GM23338 (cell line): ENCODE measurements around the gene NEMP2. TPM values are rescaled to one million over a fixed set of nuclear protein-coding genes. Genes with fewer than 3 reads are reported as not detected.

Experiments
- ATAC-seq: fragments of 200-7000 bp; cut with Tn5 transposase; 3 replicates; pipeline ENCODE4 v1.9.1; 2020
- DNase-seq: peaks from one replicate; pipeline ENCODE4 v3.0.0-alpha.2; 2015; ENCODE audit warnings: low spot score
- H2AFZ ChIP-seq: fragments of 200-600 bp; sonication (generic); 2 replicates; pipeline ENCODE4 v1.8.0; 2016; ENCODE audit warnings: antibody characterized with exemption, mild to moderate bottlenecking, moderate library complexity
- H3F3A ChIP-seq: fragments of 200-600 bp; sonication (generic); replicated peaks from 2 replicates; pipeline ENCODE4 v1.8.0; 2017; ENCODE audit warnings: antibody characterized with exemption, mixed run types, low read depth
- H3K27ac ChIP-seq: fragments of 200-600 bp; sonication (generic); 2 replicates; pipeline ENCODE4 v1.6.1; 2016; ENCODE audit warnings: low read depth
- H3K27me3 ChIP-seq: fragments of 200-600 bp; sonication (generic); 2 replicates; pipeline ENCODE4 v1.8.0; 2016; ENCODE audit warnings: mild to moderate bottlenecking, mixed run types, moderate library complexity; ENCODE audit not compliant: insufficient read depth
- H3K36me3 ChIP-seq: fragments of 200-600 bp; sonication (generic); 2 replicates; pipeline ENCODE4 v1.8.0; 2016; ENCODE audit warnings: mild to moderate bottlenecking; ENCODE audit not compliant: insufficient read depth
- H3K4me1 ChIP-seq: fragments of 200-600 bp; sonication (generic); 2 replicates; pipeline ENCODE4 v1.8.0; 2016; ENCODE audit warnings: mild to moderate bottlenecking, moderate library complexity; ENCODE audit not compliant: insufficient read depth
- H3K4me2 ChIP-seq: fragments of 200-600 bp; sonication (generic); 2 replicates; pipeline ENCODE4 v1.7.1; 2017; ENCODE audit warnings: mixed run types
- H3K4me3 ChIP-seq: fragments of 200-600 bp; sonication (generic); 2 replicates; pipeline ENCODE4 v1.6.1; 2016; ENCODE audit warnings: mixed run types
- H3K79me2 ChIP-seq: fragments of 200-600 bp; sonication (generic); replicated peaks from 2 replicates; pipeline ENCODE4 v1.8.0; 2017; ENCODE audit warnings: mild to moderate bottlenecking; ENCODE audit not compliant: insufficient read depth
- H3K9me2 ChIP-seq: fragments of 200-600 bp; sonication (generic); 2 replicates; pipeline ENCODE4 v1.8.0; 2017; ENCODE audit not compliant: insufficient read depth
- H4K20me1 ChIP-seq: fragments of 200-600 bp; sonication (generic); replicated peaks from 2 replicates; pipeline ENCODE4 v1.8.0; 2017; ENCODE audit warnings: mild to moderate bottlenecking; ENCODE audit not compliant: insufficient read depth
- H3K27ac Mint-ChIP-seq: 2 replicates; pipeline ENCODE4 v1.8.0; 2020; ENCODE audit warnings: inconsistent platforms, mild to moderate bottlenecking, moderate library complexity, mixed read lengths
- H3K27me3 Mint-ChIP-seq: 3 replicates; pipeline ENCODE4 v1.8.0; 2022; ENCODE audit warnings: low read depth, mild to moderate bottlenecking, moderate library complexity, mixed read lengths, inconsistent platforms; ENCODE audit not compliant: insufficient read depth, poor library complexity
- H3K36me3 Mint-ChIP-seq: 3 replicates; pipeline ENCODE4 v1.8.0; 2021; ENCODE audit warnings: low read depth, mild to moderate bottlenecking, inconsistent platforms, moderate library complexity, mixed read lengths
- H3K4me1 Mint-ChIP-seq: 3 replicates; pipeline ENCODE4 v1.8.0; 2020; ENCODE audit warnings: mild to moderate bottlenecking, inconsistent platforms, mixed read lengths
- H3K4me3 Mint-ChIP-seq: 3 replicates; pipeline ENCODE4 v1.8.0; 2021; ENCODE audit warnings: moderate library complexity, mild to moderate bottlenecking, inconsistent platforms, mixed read lengths
- H3K9me3 Mint-ChIP-seq: 3 replicates; pipeline ENCODE4 v1.8.0; 2020; ENCODE audit warnings: moderate library complexity, mild to moderate bottlenecking, inconsistent platforms, mixed read lengths
- CREB1 ChIP-seq: fragments of 250-450 bp; sonication (Bioruptor Pico); IDR thresholded peaks from 2 replicates; pipeline ENCODE4 v1.5.0; 2020; ENCODE audit warnings: low read depth, mild to moderate bottlenecking, moderate library complexity
- EZH2 ChIP-seq: fragments of 200-600 bp; sonication (generic); IDR thresholded peaks from one replicate; pipeline ENCODE4 v1.8.0; 2017; ENCODE audit warnings: antibody characterized with exemption, mild to moderate bottlenecking, low read depth; ENCODE audit not compliant: unreplicated experiment
- EZH2phosphoT487 ChIP-seq: fragments of 200-600 bp; sonication (generic); IDR thresholded peaks from one replicate; pipeline ENCODE4 v1.8.1; 2018; ENCODE audit warnings: antibody characterized with exemption; ENCODE audit not compliant: unreplicated experiment
- JUNB ChIP-seq: IDR thresholded peaks from one replicate; pipeline ENCODE4 v1.6.1; 2016; ENCODE audit warnings: antibody characterized with exemption; ENCODE audit not compliant: unreplicated experiment
- NANOG ChIP-seq: IDR thresholded peaks from 2 replicates; pipeline ENCODE4 v1.6.1; 2016; ENCODE audit warnings: antibody characterized with exemption, borderline replicate concordance
- POLR2AphosphoS5 ChIP-seq: IDR thresholded peaks from 2 replicates; pipeline ENCODE4 v1.6.1; 2016; ENCODE audit warnings: antibody characterized with exemption, low read depth
- STAT1 ChIP-seq: IDR thresholded peaks from one replicate; pipeline ENCODE4 v1.6.1; 2016; ENCODE audit warnings: antibody characterized with exemption; ENCODE audit not compliant: unreplicated experiment
- ZNF114 ChIP-seq: fragments of 250-450 bp; sonication (Bioruptor Pico); IDR thresholded peaks from 2 replicates; pipeline ENCODE4 v1.5.0; 2020; ENCODE audit warnings: mild to moderate bottlenecking, moderate library complexity
- ZNF331 ChIP-seq: fragments of 250-450 bp; sonication (Bioruptor Pico); IDR thresholded peaks from 2 replicates; pipeline ENCODE4 v1.5.0; 2020; ENCODE audit warnings: low read depth, mild to moderate bottlenecking, moderate library complexity
- polyA plus RNA-seq: library from polyadenylated mRNA; unstranded; fragments of >200 nt; fragmentation: Nextera tagmentation; extraction: Ambion mirVana; gene quantifications from 2 replicates; pipeline ENCODE4 v1.2.1, GENCODE V29; 2016
- total RNA-seq: library from RNA; depleted of rRNA; stranded (reverse); fragments of >200 nt; shearing (Covaris generic); gene quantifications from 2 replicates; pipeline ENCODE4 v1.2.3, GENCODE V29; 2014
- TF ChIP-seq, protein P1 (sequence below): IDR thresholded peaks from 2 replicates; pipeline ENCODE4 v1.6.1; 2016; ENCODE audit warnings: antibody characterized with exemption
- TF ChIP-seq, protein P2 (sequence below), 2 experiments: fragments of 200-600 bp in 1 of 2; sonication (generic) in 1 of 2; conservative IDR thresholded peaks; 2 replicates each; pipeline versions ENCODE4 v1.5.1 to v1.6.1; 2016 to 2017; ENCODE audit warnings: antibody characterized with exemption in 2 of 2, low read depth in 2 of 2, mild to moderate bottlenecking in 2 of 2, moderate library complexity in 1 of 2
- TF ChIP-seq, protein P3 (sequence below): fragments of 250-450 bp; sonication (Bioruptor Pico); IDR thresholded peaks from 2 replicates; pipeline ENCODE4 v1.5.0; 2020; ENCODE audit warnings: mild to moderate bottlenecking, moderate library complexity
- TF ChIP-seq, protein P4 (sequence below): IDR thresholded peaks from one replicate; pipeline ENCODE4 v1.6.1; 2018; ENCODE audit warnings: antibody characterized with exemption; ENCODE audit not compliant: unreplicated experiment

The NEMP2 gene
- total and polyA plus RNA-seq, 2 experiments from 2014 or later, result 1.2 to 4.0 TPM

DNA sequence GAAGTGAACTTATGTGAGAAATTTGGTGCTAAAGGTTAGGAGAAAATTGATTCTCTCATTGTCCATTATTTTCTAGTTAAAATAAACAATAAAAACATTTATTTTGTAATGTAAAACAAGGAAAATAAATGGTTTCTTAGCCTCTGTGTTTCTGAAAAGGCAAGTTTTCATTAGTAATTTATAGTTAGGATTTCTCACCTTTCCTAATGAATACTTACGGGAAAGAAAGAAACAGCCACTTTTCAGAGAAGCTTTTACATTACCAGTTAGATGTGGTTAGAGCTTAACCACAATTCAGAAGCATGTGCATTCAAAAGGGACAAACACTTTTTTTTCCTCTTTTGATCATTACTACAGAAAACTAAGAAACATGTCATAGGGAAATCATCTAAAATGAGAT lies 18.8 kb downstream of the NEMP2 start:
- DNase-seq (no peak), ATAC-seq (no peak)
- Histone ChIP-seq H3K27ac (no peak overlapping the region), H3F3A (no peaks in the 10 kb centered on the region), H3K4me2 (no peak overlapping the region), H3K4me3 (no peak overlapping the region), H3K9me2 (no peaks in the 10 kb centered on the region), H3K79me2 (no peaks in the 10 kb centered on the region), H2AFZ (no peak overlapping the region), H3K27me3 (no peaks in the 10 kb centered on the region), H4K20me1 (no peaks in the 10 kb centered on the region), H3K4me1 (no peaks in the 10 kb centered on the region), H3K36me3 (no peaks in the 10 kb centered on the region)
- Mint-ChIP-seq H3K27me3 (no peaks in the 10 kb centered on the region), H3K27ac (no peak overlapping the region), H3K36me3 (no peaks in the 10 kb centered on the region), H3K4me3 (no peak overlapping the region), H3K4me1 (no peaks in the 10 kb centered on the region), H3K9me3 (no peaks in the 10 kb centered on the region)
- TF ChIP-seq, protein P1, sequence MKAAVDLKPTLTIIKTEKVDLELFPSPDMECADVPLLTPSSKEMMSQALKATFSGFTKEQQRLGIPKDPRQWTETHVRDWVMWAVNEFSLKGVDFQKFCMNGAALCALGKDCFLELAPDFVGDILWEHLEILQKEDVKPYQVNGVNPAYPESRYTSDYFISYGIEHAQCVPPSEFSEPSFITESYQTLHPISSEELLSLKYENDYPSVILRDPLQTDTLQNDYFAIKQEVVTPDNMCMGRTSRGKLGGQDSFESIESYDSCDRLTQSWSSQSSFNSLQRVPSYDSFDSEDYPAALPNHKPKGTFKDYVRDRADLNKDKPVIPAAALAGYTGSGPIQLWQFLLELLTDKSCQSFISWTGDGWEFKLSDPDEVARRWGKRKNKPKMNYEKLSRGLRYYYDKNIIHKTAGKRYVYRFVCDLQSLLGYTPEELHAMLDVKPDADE, result no peak
- no peak for TF ChIP-seq STAT1
- TF ChIP-seq, protein P2, sequence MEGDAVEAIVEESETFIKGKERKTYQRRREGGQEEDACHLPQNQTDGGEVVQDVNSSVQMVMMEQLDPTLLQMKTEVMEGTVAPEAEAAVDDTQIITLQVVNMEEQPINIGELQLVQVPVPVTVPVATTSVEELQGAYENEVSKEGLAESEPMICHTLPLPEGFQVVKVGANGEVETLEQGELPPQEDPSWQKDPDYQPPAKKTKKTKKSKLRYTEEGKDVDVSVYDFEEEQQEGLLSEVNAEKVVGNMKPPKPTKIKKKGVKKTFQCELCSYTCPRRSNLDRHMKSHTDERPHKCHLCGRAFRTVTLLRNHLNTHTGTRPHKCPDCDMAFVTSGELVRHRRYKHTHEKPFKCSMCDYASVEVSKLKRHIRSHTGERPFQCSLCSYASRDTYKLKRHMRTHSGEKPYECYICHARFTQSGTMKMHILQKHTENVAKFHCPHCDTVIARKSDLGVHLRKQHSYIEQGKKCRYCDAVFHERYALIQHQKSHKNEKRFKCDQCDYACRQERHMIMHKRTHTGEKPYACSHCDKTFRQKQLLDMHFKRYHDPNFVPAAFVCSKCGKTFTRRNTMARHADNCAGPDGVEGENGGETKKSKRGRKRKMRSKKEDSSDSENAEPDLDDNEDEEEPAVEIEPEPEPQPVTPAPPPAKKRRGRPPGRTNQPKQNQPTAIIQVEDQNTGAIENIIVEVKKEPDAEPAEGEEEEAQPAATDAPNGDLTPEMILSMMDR (conservative IDR thresholded peaks at IDR 0.05; ENCODE audit: low read depth in 2 of 2), result no peak
- no peak for TF ChIP-seq NANOG
- no peak for TF ChIP-seq EZH2
- no peak for TF ChIP-seq CREB1 (CRISPR knock-in tag)
- TF ChIP-seq, protein P3, sequence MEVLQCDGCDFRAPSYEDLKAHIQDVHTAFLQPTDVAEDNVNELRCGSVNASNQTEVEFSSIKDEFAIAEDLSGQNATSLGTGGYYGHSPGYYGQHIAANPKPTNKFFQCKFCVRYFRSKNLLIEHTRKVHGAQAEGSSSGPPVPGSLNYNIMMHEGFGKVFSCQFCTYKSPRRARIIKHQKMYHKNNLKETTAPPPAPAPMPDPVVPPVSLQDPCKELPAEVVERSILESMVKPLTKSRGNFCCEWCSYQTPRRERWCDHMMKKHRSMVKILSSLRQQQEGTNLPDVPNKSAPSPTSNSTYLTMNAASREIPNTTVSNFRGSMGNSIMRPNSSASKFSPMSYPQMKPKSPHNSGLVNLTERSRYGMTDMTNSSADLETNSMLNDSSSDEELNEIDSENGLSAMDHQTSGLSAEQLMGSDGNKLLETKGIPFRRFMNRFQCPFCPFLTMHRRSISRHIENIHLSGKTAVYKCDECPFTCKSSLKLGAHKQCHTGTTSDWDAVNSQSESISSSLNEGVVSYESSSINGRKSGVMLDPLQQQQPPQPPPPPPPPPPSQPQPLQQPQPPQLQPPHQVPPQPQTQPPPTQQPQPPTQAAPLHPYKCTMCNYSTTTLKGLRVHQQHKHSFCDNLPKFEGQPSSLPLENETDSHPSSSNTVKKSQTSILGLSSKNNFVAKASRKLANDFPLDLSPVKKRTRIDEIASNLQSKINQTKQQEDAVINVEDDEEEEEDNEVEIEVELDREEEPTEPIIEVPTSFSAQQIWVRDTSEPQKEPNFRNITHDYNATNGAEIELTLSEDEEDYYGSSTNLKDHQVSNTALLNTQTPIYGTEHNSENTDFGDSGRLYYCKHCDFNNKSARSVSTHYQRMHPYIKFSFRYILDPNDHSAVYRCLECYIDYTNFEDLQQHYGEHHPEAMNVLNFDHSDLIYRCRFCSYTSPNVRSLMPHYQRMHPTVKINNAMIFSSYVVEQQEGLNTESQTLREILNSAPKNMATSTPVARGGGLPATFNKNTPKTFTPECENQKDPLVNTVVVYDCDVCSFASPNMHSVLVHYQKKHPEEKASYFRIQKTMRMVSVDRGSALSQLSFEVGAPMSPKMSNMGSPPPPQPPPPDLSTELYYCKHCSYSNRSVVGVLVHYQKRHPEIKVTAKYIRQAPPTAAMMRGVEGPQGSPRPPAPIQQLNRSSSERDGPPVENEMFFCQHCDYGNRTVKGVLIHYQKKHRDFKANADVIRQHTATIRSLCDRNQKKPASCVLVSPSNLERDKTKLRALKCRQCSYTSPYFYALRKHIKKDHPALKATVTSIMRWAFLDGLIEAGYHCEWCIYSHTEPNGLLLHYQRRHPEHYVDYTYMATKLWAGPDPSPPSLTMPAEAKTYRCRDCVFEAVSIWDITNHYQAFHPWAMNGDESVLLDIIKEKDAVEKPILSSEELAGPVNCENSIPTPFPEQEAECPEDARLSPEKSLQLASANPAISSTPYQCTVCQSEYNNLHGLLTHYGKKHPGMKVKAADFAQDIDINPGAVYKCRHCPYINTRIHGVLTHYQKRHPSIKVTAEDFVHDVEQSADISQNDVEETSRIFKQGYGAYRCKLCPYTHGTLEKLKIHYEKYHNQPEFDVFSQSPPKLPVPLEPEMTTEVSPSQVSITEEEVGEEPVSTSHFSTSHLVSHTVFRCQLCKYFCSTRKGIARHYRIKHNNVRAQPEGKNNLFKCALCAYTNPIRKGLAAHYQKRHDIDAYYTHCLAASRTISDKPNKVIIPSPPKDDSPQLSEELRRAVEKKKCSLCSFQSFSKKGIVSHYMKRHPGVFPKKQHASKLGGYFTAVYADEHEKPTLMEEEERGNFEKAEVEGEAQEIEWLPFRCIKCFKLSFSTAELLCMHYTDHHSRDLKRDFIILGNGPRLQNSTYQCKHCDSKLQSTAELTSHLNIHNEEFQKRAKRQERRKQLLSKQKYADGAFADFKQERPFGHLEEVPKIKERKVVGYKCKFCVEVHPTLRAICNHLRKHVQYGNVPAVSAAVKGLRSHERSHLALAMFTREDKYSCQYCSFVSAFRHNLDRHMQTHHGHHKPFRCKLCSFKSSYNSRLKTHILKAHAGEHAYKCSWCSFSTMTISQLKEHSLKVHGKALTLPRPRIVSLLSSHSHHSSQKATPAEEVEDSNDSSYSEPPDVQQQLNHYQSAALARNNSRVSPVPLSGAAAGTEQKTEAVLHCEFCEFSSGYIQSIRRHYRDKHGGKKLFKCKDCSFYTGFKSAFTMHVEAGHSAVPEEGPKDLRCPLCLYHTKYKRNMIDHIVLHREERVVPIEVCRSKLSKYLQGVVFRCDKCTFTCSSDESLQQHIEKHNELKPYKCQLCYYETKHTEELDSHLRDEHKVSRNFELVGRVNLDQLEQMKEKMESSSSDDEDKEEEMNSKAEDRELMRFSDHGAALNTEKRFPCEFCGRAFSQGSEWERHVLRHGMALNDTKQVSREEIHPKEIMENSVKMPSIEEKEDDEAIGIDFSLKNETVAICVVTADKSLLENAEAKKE (CRISPR knock-in tag), result no peak
- no peak for TF ChIP-seq POLR2AphosphoS5
- TF ChIP-seq, protein P4, sequence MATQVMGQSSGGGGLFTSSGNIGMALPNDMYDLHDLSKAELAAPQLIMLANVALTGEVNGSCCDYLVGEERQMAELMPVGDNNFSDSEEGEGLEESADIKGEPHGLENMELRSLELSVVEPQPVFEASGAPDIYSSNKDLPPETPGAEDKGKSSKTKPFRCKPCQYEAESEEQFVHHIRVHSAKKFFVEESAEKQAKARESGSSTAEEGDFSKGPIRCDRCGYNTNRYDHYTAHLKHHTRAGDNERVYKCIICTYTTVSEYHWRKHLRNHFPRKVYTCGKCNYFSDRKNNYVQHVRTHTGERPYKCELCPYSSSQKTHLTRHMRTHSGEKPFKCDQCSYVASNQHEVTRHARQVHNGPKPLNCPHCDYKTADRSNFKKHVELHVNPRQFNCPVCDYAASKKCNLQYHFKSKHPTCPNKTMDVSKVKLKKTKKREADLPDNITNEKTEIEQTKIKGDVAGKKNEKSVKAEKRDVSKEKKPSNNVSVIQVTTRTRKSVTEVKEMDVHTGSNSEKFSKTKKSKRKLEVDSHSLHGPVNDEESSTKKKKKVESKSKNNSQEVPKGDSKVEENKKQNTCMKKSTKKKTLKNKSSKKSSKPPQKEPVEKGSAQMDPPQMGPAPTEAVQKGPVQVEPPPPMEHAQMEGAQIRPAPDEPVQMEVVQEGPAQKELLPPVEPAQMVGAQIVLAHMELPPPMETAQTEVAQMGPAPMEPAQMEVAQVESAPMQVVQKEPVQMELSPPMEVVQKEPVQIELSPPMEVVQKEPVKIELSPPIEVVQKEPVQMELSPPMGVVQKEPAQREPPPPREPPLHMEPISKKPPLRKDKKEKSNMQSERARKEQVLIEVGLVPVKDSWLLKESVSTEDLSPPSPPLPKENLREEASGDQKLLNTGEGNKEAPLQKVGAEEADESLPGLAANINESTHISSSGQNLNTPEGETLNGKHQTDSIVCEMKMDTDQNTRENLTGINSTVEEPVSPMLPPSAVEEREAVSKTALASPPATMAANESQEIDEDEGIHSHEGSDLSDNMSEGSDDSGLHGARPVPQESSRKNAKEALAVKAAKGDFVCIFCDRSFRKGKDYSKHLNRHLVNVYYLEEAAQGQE, result no peak
- TF ChIP-seq ZNF114 (CRISPR knock-in tag), result no peak
- no peak for TF ChIP-seq ZNF331 (CRISPR knock-in tag)
- TF ChIP-seq JUNB, result no peak
- TF ChIP-seq EZH2phosphoT487, result no peak
